ENCODE measurements around the gene DAPL1. TPM values are rescaled to one million over a fixed set of nuclear protein-coding genes. Genes with fewer than 3 reads are reported as not detected.

The DAPL1 gene
- total RNA-seq, 6 experiments from 2014 or later = not detected

DNA sequence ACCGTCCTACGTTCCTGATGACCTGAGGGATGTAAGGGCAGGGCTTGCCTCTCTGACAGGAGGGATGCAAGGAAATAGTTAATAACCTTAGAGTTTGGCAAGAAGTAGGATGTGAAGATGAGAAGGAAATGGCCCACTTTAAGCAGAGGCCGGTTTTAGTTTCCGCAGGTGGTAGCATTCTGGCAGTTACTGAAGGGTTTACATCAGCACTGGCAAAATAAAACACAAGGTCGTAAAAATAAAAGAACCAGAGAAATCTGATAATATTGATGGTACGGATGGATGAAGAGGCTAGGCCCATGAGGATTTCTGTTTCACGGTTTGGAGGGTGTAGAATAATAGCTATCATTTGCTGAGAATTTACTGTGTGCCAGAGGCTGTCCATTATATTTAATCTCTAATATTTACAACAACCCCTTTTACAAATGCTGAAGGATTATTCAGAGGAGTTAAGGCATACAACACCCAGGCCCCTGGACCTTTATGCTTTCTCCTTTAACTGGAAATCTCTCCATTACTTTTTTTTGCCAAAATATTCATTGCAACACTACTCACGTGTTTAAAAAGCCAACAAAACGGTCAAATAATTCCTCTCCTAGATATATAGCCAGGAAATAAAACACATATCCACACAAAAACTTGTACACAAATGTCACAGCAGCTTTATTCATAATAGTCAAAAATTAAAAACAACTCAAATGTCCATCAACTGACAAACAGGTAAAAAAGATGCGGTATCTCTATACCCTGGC, 28.5 kb downstream of the DAPL1 start:
- TF ChIP-seq, protein P1, sequence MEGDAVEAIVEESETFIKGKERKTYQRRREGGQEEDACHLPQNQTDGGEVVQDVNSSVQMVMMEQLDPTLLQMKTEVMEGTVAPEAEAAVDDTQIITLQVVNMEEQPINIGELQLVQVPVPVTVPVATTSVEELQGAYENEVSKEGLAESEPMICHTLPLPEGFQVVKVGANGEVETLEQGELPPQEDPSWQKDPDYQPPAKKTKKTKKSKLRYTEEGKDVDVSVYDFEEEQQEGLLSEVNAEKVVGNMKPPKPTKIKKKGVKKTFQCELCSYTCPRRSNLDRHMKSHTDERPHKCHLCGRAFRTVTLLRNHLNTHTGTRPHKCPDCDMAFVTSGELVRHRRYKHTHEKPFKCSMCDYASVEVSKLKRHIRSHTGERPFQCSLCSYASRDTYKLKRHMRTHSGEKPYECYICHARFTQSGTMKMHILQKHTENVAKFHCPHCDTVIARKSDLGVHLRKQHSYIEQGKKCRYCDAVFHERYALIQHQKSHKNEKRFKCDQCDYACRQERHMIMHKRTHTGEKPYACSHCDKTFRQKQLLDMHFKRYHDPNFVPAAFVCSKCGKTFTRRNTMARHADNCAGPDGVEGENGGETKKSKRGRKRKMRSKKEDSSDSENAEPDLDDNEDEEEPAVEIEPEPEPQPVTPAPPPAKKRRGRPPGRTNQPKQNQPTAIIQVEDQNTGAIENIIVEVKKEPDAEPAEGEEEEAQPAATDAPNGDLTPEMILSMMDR (IDR thresholded peaks at IDR 0.05) = no peak
- TF ChIP-seq POLR2A (IDR thresholded peaks at IDR 0.05) = no peak
- Histone ChIP-seq H3K4me3 (no peak overlapping the region), H3K36me3 (no peaks in the 10 kb centered on the region), H3K4me1 (peaks cover 0 to 15% (median 0%) of the 10 kb centered on the region in 4 donors), H3K27me3 (no peaks in the 10 kb centered on the region), H3K9me3 (no peaks in the 10 kb centered on the region), H3K27ac (no peak overlapping the region)
- intact Hi-C loops (cut with DNase I) = no loop called here
- DNase-seq = no peak
- WGBS (ENCODE audit: insufficient coverage, low coverage, low lambda C conversion rate, missing lambda C conversion rate) = 75% methylated on average over 10 of the region's 10 CpGs
- ATAC-seq = peak; percentile 57 to 75 (median 64)

DNA sequence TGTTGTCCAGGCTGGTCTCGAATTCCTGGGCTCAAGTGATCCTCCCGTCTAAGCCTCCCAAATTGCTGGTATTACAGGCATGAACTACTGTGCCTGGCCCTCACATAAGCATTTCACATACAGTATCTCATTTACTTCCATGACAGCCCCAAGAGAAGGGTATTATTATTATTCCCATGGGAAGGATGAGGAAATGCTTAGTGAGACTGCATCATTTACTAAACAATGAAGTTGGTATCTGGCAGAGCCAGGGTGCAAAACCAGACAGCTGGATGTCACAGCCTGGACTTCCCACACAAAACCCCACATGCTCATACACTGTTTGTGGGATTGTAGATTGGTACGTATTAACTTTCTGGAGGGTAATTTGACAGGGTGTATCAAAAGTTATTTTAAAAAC, 29.9 kb downstream of the DAPL1 start:
- H3K36me3 ChIP-seq = no peaks in the 10 kb centered on the region
- TF ChIP-seq, protein P1 (IDR thresholded peaks at IDR 0.05) = no peak
- TF ChIP-seq POLR2A (IDR thresholded peaks at IDR 0.05) = no peak
- intact Hi-C loops (cut with DNase I) = no loop called here
- no peak overlapping the region for H3K4me3 ChIP-seq
- no peaks in the 10 kb centered on the region for H3K27me3 ChIP-seq
- WGBS (ENCODE audit: insufficient coverage, low coverage, low lambda C conversion rate, missing lambda C conversion rate) = 86% methylated on average over 3 of the region's 3 CpGs
- no peak for DNase-seq
- H3K4me1 ChIP-seq = peaks cover 0 to 15% (median 0%) of the 10 kb centered on the region in 4 donors
- H3K9me3 ChIP-seq = no peaks in the 10 kb centered on the region
- ATAC-seq = no peak
- H3K27ac ChIP-seq = no peak overlapping the region

DNA sequence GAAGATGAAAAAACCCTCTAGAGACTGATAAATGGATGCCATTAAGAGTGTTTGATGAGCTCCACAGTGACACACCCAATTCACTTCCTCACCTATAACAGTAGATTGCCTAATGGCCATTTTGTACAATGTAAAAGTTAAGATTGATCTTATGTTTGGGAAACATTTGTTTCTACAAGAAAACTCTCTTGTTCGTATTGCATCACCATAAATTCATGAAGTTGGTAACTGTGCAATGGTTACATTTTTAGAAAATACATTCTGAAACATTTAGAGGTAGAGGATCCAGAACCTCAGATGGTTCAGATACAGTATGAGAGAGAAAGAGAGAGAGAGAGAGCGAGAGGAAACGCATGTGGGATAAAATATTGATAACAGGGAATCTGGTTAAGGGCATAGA, 31.8 kb downstream of the DAPL1 start:
- intact Hi-C loops (cut with DNase I) = no loop called here
- TF ChIP-seq, protein P1 (IDR thresholded peaks at IDR 0.05) = no peak
- no peak for TF ChIP-seq POLR2A (IDR thresholded peaks at IDR 0.05)
- DNase-seq = no peak
- 100% methylated on average over 3 of the region's 3 CpGs for WGBS (ENCODE audit: insufficient coverage, low coverage, low lambda C conversion rate, missing lambda C conversion rate)
- no peaks in the 10 kb centered on the region for H3K36me3 ChIP-seq
- H3K4me1 ChIP-seq = peaks cover 0 to 15% (median 0%) of the 10 kb centered on the region in 4 donors
- no peaks in the 10 kb centered on the region for H3K27me3 ChIP-seq
- H3K9me3 ChIP-seq = no peaks in the 10 kb centered on the region
- H3K4me3 ChIP-seq = no peak overlapping the region
- H3K27ac ChIP-seq = no peak overlapping the region
- no peak for ATAC-seq

DNA sequence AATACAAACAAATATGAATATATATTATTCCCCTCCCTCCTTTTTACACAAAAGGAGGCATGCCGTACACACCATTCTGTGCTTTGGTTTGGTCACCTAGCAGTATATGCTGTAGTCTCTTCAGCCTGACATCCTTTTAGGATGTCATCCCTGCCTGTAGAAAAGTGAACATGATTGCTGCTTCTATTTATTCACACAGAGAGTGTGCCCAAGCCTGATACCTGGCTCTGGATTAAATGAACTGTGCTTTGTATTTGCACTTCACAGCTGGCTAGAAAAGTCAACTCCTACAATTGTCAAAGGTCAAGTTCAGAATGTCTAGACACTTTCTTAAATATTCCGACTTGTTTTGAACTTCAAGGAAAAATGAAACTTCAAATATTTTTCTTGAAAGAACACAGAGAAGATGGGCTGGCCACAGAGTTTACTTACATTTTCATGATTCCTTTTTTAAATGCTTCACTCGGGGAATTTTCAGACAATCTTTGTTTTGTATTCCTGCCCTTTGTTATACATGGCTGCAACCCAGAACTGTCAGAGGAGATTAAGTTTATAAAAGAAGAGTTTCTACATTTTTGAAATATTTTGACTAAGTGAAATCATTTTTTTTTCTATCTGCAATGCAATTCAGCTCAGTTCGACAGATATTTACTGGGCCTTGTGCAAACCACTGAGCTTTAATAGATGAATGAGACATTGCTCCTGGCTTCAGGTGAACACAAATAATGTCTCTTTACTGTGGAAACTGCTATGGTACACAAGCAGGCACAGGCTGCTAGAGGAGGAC, 33.5 kb downstream of the DAPL1 start:
- intact Hi-C loops (cut with DNase I) = no loop called here
- no peaks in the 10 kb centered on the region for H3K27me3 ChIP-seq

More for the DNA sequence above, 33.5 kb downstream of the DAPL1 start:
- peak; percentile 54 to 69 (median 63) for ATAC-seq
- TF ChIP-seq, protein P1 (IDR thresholded peaks at IDR 0.05) = no peak
- no peak for TF ChIP-seq POLR2A (IDR thresholded peaks at IDR 0.05)
- Histone ChIP-seq H3K27ac (no peak overlapping the region), H3K4me1 (peaks cover 0 to 13% (median 0%) of the 10 kb centered on the region in 4 donors), H3K9me3 (no peaks in the 10 kb centered on the region), H3K36me3 (no peaks in the 10 kb centered on the region), H3K4me3 (no peak overlapping the region)
- no peak for DNase-seq
- WGBS (ENCODE audit: insufficient coverage, low coverage, low lambda C conversion rate, missing lambda C conversion rate) = 41% methylated on average over 4 of the region's 4 CpGs

Data from right lobe of liver (tissue), 6 donors.